Activated CD8-positive, alpha-beta memory T cell treated with anti-CD3 and anti-CD28 coated beads for 24 hours (primary cell): ENCODE measurements around the gene SH3PXD2A.
"Not testable (repeated sequence)": the region's sequence is repeated elsewhere in the genome, so short reads cannot be mapped to it uniquely, and the experiment has no call there.

Source experiments
- DNase-seq: peaks from one replicate; pipeline ENCODE4 v3.0.0-alpha.2; 2020

The SH3PXD2A gene

GRCh38 chr10:103849880-103850571 is 5.3 kb downstream of the SH3PXD2A start:
- DNase-seq, result no peak

- no peak for DNase-seq
Observed at GRCh38 chr10:103849212-103849877, 6.0 kb downstream of the SH3PXD2A start.

GRCh38 chr10:103847909-103848468 is 7.4 kb downstream of the SH3PXD2A start:
- no peak for DNase-seq

- DNase-seq, result no peak
Observed at GRCh38 chr10:103847346-103847745, 8.0 kb downstream of the SH3PXD2A start.

GRCh38 chr10:103845972-103846371 is 9.4 kb downstream of the SH3PXD2A start:
- no peak for DNase-seq

GRCh38 chr10:103845346-103845745 is 10.0 kb downstream of the SH3PXD2A start:
- not testable (repeated sequence) for DNase-seq

GRCh38 chr10:103843854-103844570 is 11.4 kb downstream of the SH3PXD2A start:
- DNase-seq, result no peak

GRCh38 chr10:103843045-103843444 is 12.3 kb downstream of the SH3PXD2A start:
- DNase-seq, result no peak

- DNase-seq, result no peak
Observed at GRCh38 chr10:103842605-103843004, 12.8 kb downstream of the SH3PXD2A start.

GRCh38 chr10:103841519-103841918 is 13.9 kb downstream of the SH3PXD2A start:
- DNase-seq, result no peak

GRCh38 chr10:103840740-103841070 is 14.7 kb downstream of the SH3PXD2A start:
- no peak for DNase-seq

- DNase-seq, result no peak
Observed at GRCh38 chr10:103839872-103840739, 15.3 kb downstream of the SH3PXD2A start.

GRCh38 chr10:103839519-103839871 is 15.9 kb downstream of the SH3PXD2A start:
- no peak for DNase-seq

GRCh38 chr10:103838862-103839518 is 16.4 kb downstream of the SH3PXD2A start:
- no peak for DNase-seq

- DNase-seq, result no peak
Observed at GRCh38 chr10:103838070-103838395, 17.3 kb downstream of the SH3PXD2A start.

GRCh38 chr10:103837370-103838069 is 17.9 kb downstream of the SH3PXD2A start:
- no peak for DNase-seq

GRCh38 chr10:103836861-103837260 is 18.5 kb downstream of the SH3PXD2A start:
- no peak for DNase-seq

- no peak for DNase-seq
Observed at GRCh38 chr10:103836273-103836672, 19.1 kb downstream of the SH3PXD2A start.

- DNase-seq, result no peak
Observed at GRCh38 chr10:103835096-103836050, 20.0 kb downstream of the SH3PXD2A start.

- no peak for DNase-seq
Observed at GRCh38 chr10:103834436-103835095, 20.8 kb downstream of the SH3PXD2A start.
